NCI-H2196 treated with DMSO at 0.1 percent for 48 hours (cell line): Measurements from ENCODE around the gene JMJD6.
"Not testable (repeated sequence)": the region's sequence is repeated elsewhere in the genome, so short reads cannot be mapped to it uniquely, and the experiment has no call there.

Source experiments
- DNase-seq: peaks from one replicate; lab custom pipeline; 2025; ENCODE audit not compliant: unreplicated experiment; lab: John Stamatoyannopoulos, UW

Gene JMJD6

DNA sequence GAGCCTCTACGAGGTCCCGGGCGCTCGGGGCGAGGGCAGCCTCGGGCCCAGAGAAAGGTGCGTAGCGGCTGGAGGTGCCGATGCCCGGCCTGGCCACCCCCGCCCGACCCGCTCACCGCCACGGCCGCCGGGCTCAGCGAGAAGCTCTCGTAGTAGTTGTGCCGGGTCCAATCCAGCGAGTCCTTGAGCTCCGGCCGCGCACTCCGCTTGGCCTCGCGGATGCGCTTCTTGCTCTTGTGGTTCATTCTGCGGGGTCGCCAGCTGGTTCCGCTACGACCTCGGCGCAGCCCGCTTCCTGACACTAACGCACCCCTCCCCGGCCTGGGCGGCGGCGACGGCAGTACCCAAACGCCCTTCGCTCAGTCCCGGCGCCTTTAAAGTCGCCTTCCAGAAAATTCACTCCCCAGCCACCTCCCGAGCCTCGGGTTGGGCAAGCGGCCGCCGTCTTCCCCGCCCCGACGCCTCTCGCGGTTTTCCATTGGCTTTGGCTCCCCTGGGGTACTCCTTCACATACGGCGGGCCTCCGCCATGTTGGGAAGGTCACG lies at the start of gene JMJD6:
TSS of gene JMJD6 (minus strand) at position 376 of the 545 bp plus-strand sequence. CDS start at position 245, 131 bp downstream.
- DNase-seq = peak; percentile 99

DNA sequence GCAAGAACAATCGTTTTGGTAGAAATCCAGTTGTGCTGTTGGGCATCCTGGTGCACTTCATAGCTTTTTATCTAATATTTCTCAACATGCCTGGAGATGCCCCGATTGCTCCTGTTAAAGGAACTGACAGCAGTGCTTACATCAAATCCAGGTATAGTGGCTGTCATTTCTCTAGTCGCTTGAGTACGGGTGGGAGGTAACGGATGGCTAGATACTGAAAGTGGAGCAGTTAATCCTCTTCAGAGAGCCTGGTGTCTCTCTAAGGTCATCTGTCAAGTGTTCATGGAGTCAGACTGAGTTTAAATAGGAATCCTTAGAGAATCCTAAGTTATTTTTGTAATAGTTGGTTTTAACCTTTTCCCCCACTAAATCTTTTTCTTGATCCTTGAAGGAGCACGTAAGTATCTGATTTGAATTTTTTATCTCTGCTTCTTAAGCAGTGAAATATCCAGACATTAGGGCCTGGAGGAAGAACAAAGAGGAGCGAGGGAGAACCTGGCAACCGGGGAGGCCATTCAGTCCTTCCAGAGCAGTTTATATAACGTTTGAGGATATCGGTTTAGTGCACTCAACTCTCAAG lies 48.7 kb upstream of the JMJD6 start:
- no peak for DNase-seq

DNA sequence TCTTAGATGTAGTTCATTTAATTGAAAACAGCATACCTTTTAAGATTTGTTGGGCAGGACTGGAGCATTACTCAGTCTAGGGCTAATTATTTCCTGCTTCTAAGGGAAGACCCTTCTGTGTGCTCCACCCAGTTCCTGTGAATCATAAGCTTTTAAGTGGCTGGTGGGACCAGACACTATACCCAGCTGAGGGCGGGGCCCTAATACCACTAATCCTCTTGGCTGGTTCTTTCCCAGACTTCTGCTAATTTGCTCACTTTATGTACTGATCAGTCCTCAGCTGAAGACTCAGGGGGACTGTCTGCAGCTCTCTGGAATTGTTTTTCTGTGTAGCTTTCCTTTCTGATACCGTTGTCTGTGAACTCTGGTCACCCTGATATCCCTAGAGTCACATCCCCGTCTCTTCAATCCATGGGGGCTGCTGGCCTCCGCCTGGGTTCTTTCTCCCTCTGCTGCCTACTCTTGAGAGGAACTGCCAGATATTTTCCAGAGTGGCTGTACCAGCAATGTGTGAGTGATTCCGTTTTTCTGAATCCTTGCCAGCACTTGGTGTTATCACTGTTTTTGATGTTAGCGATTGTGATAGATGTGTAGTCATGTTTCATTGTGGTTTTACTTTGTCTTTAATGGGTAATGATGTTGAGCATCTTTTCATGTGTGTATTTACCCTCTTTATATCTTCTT lies 46.6 kb upstream of the JMJD6 start:
- DNase-seq = peak; percentile 20

GRCh38 chr17:76758570-76758969 lies 32.2 kb upstream of the JMJD6 start:
- DNase-seq = no peak

DNA sequence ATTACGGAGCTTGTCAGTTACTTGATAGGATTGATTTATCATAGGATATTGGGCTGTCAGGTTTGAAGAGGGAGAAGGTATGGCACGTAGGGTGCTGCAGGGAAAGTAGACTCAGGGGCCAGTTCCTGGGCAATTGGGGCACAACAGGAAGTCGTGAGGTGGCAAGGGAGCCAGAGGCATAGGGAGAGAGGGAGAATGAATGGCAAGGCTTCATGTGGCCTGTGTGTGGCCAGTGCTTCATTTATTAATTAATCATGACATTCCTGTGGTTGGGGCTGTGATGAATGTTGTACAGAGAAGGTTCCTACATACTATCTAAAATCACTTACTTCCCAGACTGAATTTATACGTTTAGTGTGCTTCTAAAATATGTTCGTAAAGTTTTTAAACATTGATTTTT lies 30.9 kb upstream of the JMJD6 start:
- no peak for DNase-seq

DNA sequence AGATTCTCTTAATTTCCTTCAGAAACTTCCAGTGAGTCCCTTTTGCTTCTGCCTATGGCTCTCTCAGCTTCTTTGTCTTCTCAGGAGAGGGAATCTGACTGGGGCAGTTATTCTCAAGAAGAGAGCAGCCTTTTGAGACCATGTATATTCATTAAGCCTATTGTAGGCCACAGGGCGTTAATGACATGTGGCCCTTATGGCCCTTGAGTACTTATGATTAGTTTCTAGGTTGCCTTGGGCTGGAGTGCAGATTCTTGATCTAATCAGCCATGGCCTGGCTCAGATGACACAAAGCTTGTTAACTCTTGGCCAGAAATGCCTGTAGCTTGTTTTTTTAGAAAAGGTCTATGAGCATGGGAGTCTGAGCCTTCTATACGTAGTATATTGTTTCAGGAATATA lies 28.9 kb upstream of the JMJD6 start:
- no peak for DNase-seq

DNA sequence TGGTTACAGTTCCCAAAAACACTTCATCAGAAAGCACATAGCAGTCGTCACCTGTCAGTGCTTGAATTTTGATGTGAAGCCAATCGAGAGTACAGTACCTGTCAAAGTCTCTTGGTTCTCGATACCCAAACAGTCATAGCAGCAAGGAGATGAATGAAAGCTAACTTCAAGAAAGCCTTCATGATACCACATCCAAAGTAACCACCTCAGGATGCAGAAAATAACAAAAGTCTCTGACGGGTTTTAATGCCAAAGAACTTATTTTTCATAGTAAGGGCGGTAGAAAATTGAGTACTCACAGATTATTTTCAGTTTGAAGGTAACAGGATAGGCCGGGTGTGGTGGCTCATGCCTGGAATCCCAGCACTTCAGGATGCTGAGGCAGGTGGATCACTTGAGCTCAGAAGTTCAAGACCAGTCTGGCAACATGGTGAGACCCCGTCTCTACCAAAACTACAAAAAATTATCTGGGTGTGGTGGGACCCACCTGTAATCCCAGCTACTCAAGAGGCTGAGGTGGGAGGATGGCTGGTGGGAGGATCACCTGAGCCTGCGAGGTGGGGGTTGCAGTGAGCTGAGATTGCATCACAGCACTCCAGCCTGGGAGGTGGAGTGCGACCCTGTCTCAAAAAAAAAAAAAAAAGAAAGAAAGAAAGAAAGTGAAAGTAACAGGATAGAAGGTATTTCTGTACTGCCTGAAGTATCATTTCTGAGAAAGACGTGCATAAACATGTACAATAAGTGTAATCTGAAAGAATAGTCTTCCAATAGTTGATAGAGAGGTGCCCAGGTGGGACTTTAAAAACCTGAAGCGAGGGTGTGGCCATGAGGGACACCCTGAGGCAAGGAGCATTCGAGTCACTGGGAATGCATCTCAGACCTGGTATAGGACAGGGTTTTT lies 26.9 kb upstream of the JMJD6 start:
- no peak for DNase-seq

GRCh38 chr17:76752006-76752405 lies 25.6 kb upstream of the JMJD6 start:
- no peak for DNase-seq

DNA sequence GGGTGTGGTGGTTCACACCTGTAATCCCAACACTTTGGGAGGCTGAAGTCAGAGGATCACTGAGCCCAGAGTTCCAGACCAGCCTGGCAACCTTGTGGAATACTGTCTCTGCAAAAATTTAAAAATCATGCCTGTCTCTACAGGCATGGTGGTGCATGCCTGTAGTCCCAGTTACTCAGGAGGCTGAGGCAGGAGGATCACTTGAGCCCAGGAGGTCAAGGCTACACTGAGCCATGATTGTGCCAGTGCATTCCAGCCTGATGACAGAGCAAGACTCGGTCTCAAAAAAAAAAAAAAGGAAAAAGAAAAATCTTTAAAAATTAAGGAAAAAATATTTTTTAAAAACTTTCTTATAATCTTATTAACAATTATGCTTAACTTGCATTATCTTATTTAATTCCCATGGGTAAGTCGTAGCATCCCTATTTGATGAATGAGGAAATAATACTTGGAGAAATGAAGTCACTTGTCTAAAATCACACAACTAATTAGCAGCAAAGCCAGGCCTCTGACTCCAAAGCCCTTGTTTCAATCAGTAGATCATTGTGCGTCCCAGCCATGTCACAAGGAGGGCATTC lies 25.1 kb upstream of the JMJD6 start:
- no peak for DNase-seq

DNA sequence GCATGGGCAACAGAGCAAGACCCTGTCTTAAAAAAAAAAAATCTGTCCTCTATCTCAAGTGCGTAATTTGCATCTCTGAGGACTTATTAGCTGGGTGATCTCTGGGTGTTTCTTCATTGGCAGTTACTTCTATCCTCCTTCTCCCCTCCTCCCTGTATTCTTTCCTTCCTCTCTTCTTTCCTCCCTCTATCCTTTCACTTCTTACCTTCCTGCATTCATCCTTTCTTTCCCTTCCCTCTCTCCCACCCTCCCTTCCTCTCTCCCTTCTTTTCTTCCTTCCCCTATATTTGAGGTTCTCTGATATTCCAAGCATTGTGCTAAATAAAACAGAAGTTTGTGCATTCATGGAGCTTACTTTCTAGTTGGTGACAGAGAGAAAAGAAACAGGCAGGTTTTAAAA lies 22.3 kb upstream of the JMJD6 start:
- no peak for DNase-seq

GRCh38 chr17:76747716-76748363 lies 21.4 kb upstream of the JMJD6 start:
- DNase-seq = no peak

GRCh38 chr17:76745785-76746184 lies 19.4 kb upstream of the JMJD6 start:
- DNase-seq = not testable (repeated sequence)

DNA sequence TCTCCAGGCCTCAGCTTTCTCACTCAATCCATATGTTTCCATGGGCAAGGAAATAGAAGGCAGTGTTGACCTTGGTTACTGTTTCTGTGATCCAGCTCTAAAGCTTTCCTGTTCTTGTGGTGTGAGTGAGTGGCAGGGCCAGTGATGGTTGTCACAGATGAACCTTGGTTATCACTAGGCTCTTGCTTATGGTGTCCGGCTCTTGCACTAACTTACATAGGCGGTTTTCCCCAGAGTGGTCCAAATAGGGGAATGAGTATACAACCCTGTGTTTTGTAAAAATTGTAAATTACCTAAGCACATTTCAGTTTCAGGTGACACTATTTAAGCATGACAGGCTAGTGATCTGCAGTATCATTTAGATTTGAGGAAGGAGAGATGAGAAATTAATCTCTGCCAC lies 18.3 kb upstream of the JMJD6 start:
- DNase-seq = no peak

GRCh38 chr17:76742958-76743357 lies 16.6 kb upstream of the JMJD6 start:
- no peak for DNase-seq

DNA sequence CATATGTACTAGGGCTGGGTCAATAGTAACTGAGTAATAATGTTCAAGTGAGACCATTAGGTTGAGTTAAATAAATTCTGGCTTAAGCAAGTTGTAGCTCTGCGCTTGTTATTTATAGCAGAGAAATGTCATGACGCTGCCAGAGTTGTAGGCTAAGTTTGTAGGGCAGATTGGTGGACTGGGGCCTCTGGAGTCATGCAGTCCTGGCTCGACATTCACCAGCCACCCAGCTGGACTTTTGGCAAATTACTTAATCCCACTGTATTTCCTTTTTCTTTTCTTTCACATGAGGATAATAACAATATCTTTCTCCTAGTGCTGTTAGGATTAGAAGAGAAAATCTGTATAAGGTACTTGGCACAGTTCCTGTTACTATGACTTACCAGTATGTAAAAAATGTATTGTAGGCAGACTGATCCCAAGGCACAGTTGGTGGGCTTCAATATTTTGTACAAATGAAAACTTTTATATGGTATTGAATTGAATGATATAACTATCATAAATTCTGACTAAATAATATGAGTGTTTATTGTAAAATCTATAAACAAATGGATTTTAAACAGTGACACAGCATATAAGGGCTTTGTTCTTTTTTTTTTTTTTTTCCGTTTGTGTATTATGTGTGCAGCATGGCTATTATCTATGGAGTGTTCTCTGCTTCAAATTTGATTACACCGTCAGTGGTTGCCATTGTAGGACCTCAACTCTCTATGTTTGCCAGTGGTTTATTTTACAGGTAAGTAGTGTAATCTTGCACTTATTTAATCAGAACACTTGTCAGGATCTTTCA lies 14.1 kb upstream of the JMJD6 start:
- no peak for DNase-seq

GRCh38 chr17:76739568-76740115 lies 13.2 kb upstream of the JMJD6 start:
- DNase-seq = not testable (repeated sequence)

DNA sequence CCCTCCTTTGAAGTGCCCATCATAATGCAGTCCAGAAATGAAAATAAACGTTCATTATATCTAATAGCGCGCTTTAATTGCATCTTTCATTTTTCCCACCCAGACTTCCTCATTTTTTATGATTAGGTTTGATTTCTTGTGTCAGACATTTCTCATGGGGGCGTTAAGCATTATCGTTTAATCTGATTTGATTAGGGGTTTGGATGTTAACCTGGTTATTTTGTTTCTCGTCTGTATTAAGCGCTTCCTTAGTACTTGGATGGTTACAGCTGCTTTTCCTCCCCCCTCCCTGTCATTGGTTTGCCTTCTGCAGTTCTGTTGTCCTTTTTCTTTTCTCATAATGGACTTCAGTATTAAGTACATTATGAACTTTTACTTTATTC lies 12.1 kb upstream of the JMJD6 start:
- DNase-seq = no peak

GRCh38 chr17:76737676-76738467 lies 11.5 kb upstream of the JMJD6 start, which contains the start of gene MFSD11:
TSS of gene MFSD11 (plus strand) at chr17:76738119. CDS start at chr17:76738353, 234 bp downstream.
- peak; percentile 98 for DNase-seq
